K562 (cell line): ENCODE measurements around the gene HAGHL. TPM values are rescaled to one million over a fixed set of nuclear protein-coding genes. Genes with fewer than 3 reads are reported as not detected.

Source experiments
- ATAC-seq: fragments of 200-7000 bp; cut with Tn5 transposase; 3 replicates; pipeline ENCODE4 v1.9.1; 2020; ENCODE audit warnings: moderate library complexity
- BruUV-seq: library from RNA; stranded (reverse); fragments of 400-500 nt; replicated peaks from 2 replicates; lab custom pipeline; 2021; lab: Mats Ljungman, UMichigan
- CTCF ChIA-PET: fragments of 300-600 bp; formaldehyde crosslinking; extraction: SDS; loops from one replicate; lab custom pipeline; 2021; ENCODE audit warnings: low intra/inter-chr PET ratio; lab: Yijun Ruan, JAX
- POLR2A ChIA-PET: fragments of 300-600, 350-650 bp; sonication (Branson Sonifier 250); formaldehyde crosslinking; extraction: SDS; loops from one replicate; lab custom pipeline; 2021; ENCODE audit warnings: antibody characterized with exemption, inconsistent platforms; lab: Yijun Ruan, JAX
- DNase-seq, 4 experiments: peaks; one replicate each; pipeline versions ENCODE4 v3.0.0 to v3.0.0-alpha.2; 2011 to 2018; ENCODE audit warnings: low spot score in 3 of 4, mixed read lengths in 3 of 4; ENCODE audit errors: extremely low read depth in 1 of 4
- FAIRE-seq: peaks from 2 replicates; lab custom pipeline; 2011; peaks lifted over from hg19 to GRCh38; lab: Jason Lieb, UNC
- H2AFZ ChIP-seq: 2 replicates; pipeline ENCODE4 v1.6.0; 2011; ENCODE audit warnings: low read depth, low read length, control low read depth, inconsistent platforms
- H3K27ac ChIP-seq: fragments of 200-600 bp; 3 replicates; pipeline ENCODE4 v1.8.0; 2011; ENCODE audit warnings: low read depth, mild to moderate bottlenecking, control low read depth, inconsistent platforms, low read length, moderate library complexity, mixed read lengths; ENCODE audit errors: extremely low read depth
- H3K27me3 ChIP-seq, 2 experiments: fragments of 300-600 bp in 1 of 2; 2 replicates in 1 of 2; 3 replicates in 1 of 2; pipeline versions ENCODE4 v1.6.0 to v1.8.0; 2011; ENCODE audit warnings: inconsistent platforms in 2 of 2, low read length in 2 of 2, mild to moderate bottlenecking in 1 of 2, mixed read lengths in 1 of 2, moderate library complexity in 1 of 2; ENCODE audit not compliant: control insufficient read depth in 2 of 2, insufficient read depth in 2 of 2
- H3K36me3 ChIP-seq: fragments of 300-600 bp; 3 replicates; pipeline ENCODE4 v1.8.0; 2011; ENCODE audit warnings: mild to moderate bottlenecking, low read length, inconsistent platforms; ENCODE audit not compliant: control insufficient read depth, insufficient read depth
- H3K4me1 ChIP-seq, 2 experiments: fragments of 200-600 bp in 1 of 2; replicated peaks in 1 of 2; 2 replicates in 1 of 2; 3 replicates in 1 of 2; pipeline versions ENCODE4 v1.5.1 to v1.8.0; 2011; ENCODE audit warnings: inconsistent platforms in 2 of 2, low read length in 2 of 2, mild to moderate bottlenecking in 1 of 2, mixed read lengths in 1 of 2, moderate library complexity in 1 of 2; ENCODE audit not compliant: control insufficient read depth in 2 of 2, insufficient read depth in 2 of 2
- H3K4me2 ChIP-seq: 2 replicates; pipeline ENCODE4 v1.6.1; 2011; ENCODE audit warnings: low read length, control low read depth, inconsistent platforms, mixed read lengths; ENCODE audit not compliant: insufficient read depth
- H3K4me3 ChIP-seq: fragments of 200-600 bp; sonication (generic), shearing (Covaris generic); 2 replicates; pipeline ENCODE4 v1.5.1; 2016; ENCODE audit warnings: control low read depth, inconsistent platforms
- H3K79me2 ChIP-seq: fragments of 200-600 bp; 3 replicates; pipeline ENCODE4 v1.8.0; 2011; ENCODE audit warnings: low read length, inconsistent platforms; ENCODE audit not compliant: control insufficient read depth, insufficient read depth
- H3K9ac ChIP-seq, 2 experiments: 2 replicates each; pipeline versions ENCODE4 v1.6.0 to v1.6.1; 2011; ENCODE audit warnings: low read depth in 2 of 2, low read length in 2 of 2, control low read depth in 1 of 2, inconsistent platforms in 1 of 2, mild to moderate bottlenecking in 1 of 2, mixed read lengths in 1 of 2; ENCODE audit not compliant: insufficient read depth in 1 of 2
- H3K9me1 ChIP-seq: one replicate; pipeline ENCODE4 v1.6.0; 2011; ENCODE audit warnings: inconsistent platforms, mild to moderate bottlenecking, low read length, moderate library complexity; ENCODE audit not compliant: control insufficient read depth, insufficient read depth
- H3K9me3 ChIP-seq: replicated peaks from 2 replicates; pipeline ENCODE4 v1.5.1; 2011; ENCODE audit warnings: low read depth, low read length, inconsistent platforms; ENCODE audit not compliant: control insufficient read depth, insufficient read depth
- H4K20me1 ChIP-seq: replicated peaks from 2 replicates; pipeline ENCODE4 v1.6.1; 2011; ENCODE audit warnings: low read length, inconsistent platforms, mixed read lengths; ENCODE audit not compliant: control insufficient read depth, insufficient read depth
- CXXC5 ChIP-seq: fragments of 250-450 bp; sonication (Bioruptor Pico); IDR thresholded peaks from 2 replicates; pipeline ENCODE4 v1.8.0; 2022; ENCODE audit warnings: inconsistent platforms, mild to moderate bottlenecking, moderate library complexity
- ERF ChIP-seq: fragments of 450-650 bp; formaldehyde crosslinking; IDR thresholded peaks from 2 replicates; pipeline ENCODE4 v1.4.0; 2020; ENCODE audit warnings: mild to moderate bottlenecking, mixed read lengths
- ESRRA ChIP-seq: fragments of 450-650 bp; IDR thresholded peaks from 2 replicates; pipeline ENCODE4 v1.6.1; 2014; ENCODE audit warnings: low read depth, mild to moderate bottlenecking, moderate library complexity, borderline replicate concordance
- KDM2B ChIP-seq: fragments of 250-450 bp; sonication (Bioruptor Pico); IDR thresholded peaks from 2 replicates; pipeline ENCODE4 v1.8.0; 2021; ENCODE audit warnings: mild to moderate bottlenecking, moderate library complexity
- KHSRP ChIP-seq: fragments of 450-650 bp; IDR thresholded peaks from 2 replicates; pipeline ENCODE4 v1.6.1; 2017
- MAX ChIP-seq: sonication (generic); formaldehyde crosslinking; IDR thresholded peaks from 2 replicates; pipeline ENCODE4 v1.9.0; 2022; ENCODE audit warnings: mild to moderate bottlenecking, missing genetic modification reagents
- RBFOX2 ChIP-seq: fragments of 200-400 bp; formaldehyde crosslinking; IDR thresholded peaks from 2 replicates; pipeline ENCODE4 v1.6.1; 2017; ENCODE audit warnings: low read depth, mild to moderate bottlenecking, low read length, moderate library complexity
- RFX7 ChIP-seq: fragments of 250-450 bp; sonication (Bioruptor Pico); IDR thresholded peaks from 2 replicates; pipeline ENCODE4 v1.5.1; 2021; ENCODE audit warnings: mild to moderate bottlenecking
- U2AF1 ChIP-seq: fragments of 200-400 bp; formaldehyde crosslinking; optimal IDR thresholded peaks from 2 replicates; pipeline ENCODE3; 2017; ENCODE audit warnings: mild to moderate bottlenecking, low read depth, low read length, moderate library complexity
- UBTF ChIP-seq, 2 experiments: IDR thresholded peaks; 2 replicates each; pipeline ENCODE4 v1.6.1; 2012; ENCODE audit warnings: improper control_type of control experiment in 2 of 2, low read depth in 2 of 2, low read length in 2 of 2, borderline replicate concordance in 1 of 2
- ZBTB11 ChIP-seq, 3 experiments: fragments of 200-800 bp in 1 of 3; fragments of 250-450 bp in 1 of 3; fragments of 450-650 bp in 1 of 3; sonication (Bioruptor Pico) in 1 of 3; sonication (Bioruptor generic) in 1 of 3; formaldehyde crosslinking in 1 of 3; IDR thresholded peaks; 2 replicates each; pipeline versions ENCODE4 v1.6.1 to v1.8.0; 2016 to 2022; ENCODE audit warnings: mild to moderate bottlenecking in 2 of 3, missing genetic modification characterization in 2 of 3, missing compliant biosample characterization in 1 of 3, moderate library complexity in 1 of 3
- WGBS: fragments of 100-300 bp; shearing (Covaris generic); methylation state at CpG from one replicate; pipeline ENCODE4 v1.1.6; 2016; ENCODE audit warnings: low coverage, mixed read lengths; ENCODE audit not compliant: insufficient coverage; ENCODE audit errors: missing lambda C conversion rate; 5-methylcytosine and 5-hydroxymethylcytosine counted together
- in situ Hi-C: fragments of 300-500 bp; cut with MboI; formaldehyde crosslinking; loops from 4 replicates; pipeline ENCODE4 v1.15.0; 2018; ENCODE audit warnings: inconsistent platforms, mixed read lengths
- intact Hi-C: fragments of 100-400 bp; cut with micrococcal nuclease; formaldehyde crosslinking; loops from 2 replicates; pipeline ENCODE4 v1.14.2; 2022
- polyA plus RNA-seq, 8 experiments: library from polyadenylated mRNA; depleted of rRNA in 4 of 8; stranded (reverse) in 5 of 8; unstranded in 3 of 8; fragments of >200 nt; fragmentation: Nextera tagmentation in 2 of 8; fragmentation: Illumina TruSeq in 1 of 8; extraction: Ambion mirVana in 2 of 8; extraction: Trizol in 1 of 8; gene quantifications; 2 replicates each; pipeline versions ENCODE4 v1.2.1 to v1.2.3, GENCODE V29; 2011 to 2014; ENCODE audit warnings: inconsistent platforms in 1 of 8, missing spikeins in 1 of 8
- total RNA-seq, 7 experiments: library from RNA; depleted of rRNA in 6 of 7; stranded (reverse); fragments of >200 nt in 6 of 7; fragmentation: Illumina TruSeq in 2 of 7; extraction: Trizol in 2 of 7; gene quantifications; 2 replicates each; pipeline versions ENCODE4 v1.2.1 to v1.2.3, GENCODE V29; 2011 to 2021; ENCODE audit warnings: low replicate concordance in 1 of 7

The HAGHL gene
- total and polyA plus RNA-seq, 9 of the 15 experiments (the other 6 are each of a cell fraction or from before 2014, with no cell fraction given) = 0.31 to 83.4 (median 20.7) TPM

GRCh38 chr16:727291-727977, 528 bp downstream of the HAGHL start:
- Histone ChIP-seq H4K20me1 (no peaks in the 10 kb centered on the region; the same call in 1 of the 2 replicates), H2AFZ (peak overlapping the region; percentile 33; the same call in 1 of the 2 replicates), H3K4me3 (peak overlapping the region; percentile 80), H3K4me1 (peaks cover 13 to 96% of the 10 kb centered on the region in 2 experiments), H3K79me2 (peaks cover 35% of the 10 kb centered on the region), H3K9ac (peak overlapping the region; percentile 90 to 100), H3K9me1 (no peaks in the 10 kb centered on the region), H3K4me2 (peak overlapping the region; percentile 97), H3K27ac (peak overlapping the region; percentile 98), H3K27me3 (no peaks in the 10 kb centered on the region), H3K36me3 (peaks cover 43% of the 10 kb centered on the region; the same call in 1 of the 3 replicates), H3K9me3 (no peaks in the 10 kb centered on the region)
- ChIA-PET CTCF (no interaction called here), POLR2A (interaction anchor here (0.5 to 1.7 kb wide), 4 partner anchors 9 to 569 kb away, joined by 3 to 11 read pairs (median 3); partner anchors contain the start of gene CIAO3)
- peak; percentile 35 to 65 (median 44) for DNase-seq
- intact Hi-C loops = no loop called here
- in situ Hi-C loops = no loop called here
- BruUV-seq = TSS peak; percentile 62
- ATAC-seq = peak; percentile 44
- no peak for FAIRE-seq
- WGBS = under 1% methylated on average over 49 of the region's 61 CpGs
- TF ChIP-seq KHSRP = no peak
- peak; percentile 64 for TF ChIP-seq RBFOX2
- TF ChIP-seq ZBTB11 (CRISPR knock-in tag; IDR thresholded peaks at IDR 0.05) = peak in 1 of 3 experiments; percentile 4; a peak in 1 of 6 replicates
- no peak for TF ChIP-seq RFX7
- peak; percentile 50; the same call in 1 of the 2 replicates for TF ChIP-seq KDM2B (CRISPR knock-in tag)
- TF ChIP-seq ESRRA = peak; percentile 94
- peak; percentile 5 for TF ChIP-seq CXXC5 (CRISPR knock-in tag)
- TF ChIP-seq U2AF1 = peak; percentile 14
- 0 out of 2 replicates have a peak, but pooled peaks have one; percentile 35 for TF ChIP-seq ERF (CRISPR knock-in tag)
- TF ChIP-seq MAX (CRISPR knock-in tag) = peak; percentile 77
- 0 out of 4 replicates have a peak, but pooled peaks have one; percentile 11 to 16 for TF ChIP-seq UBTF (IDR thresholded peaks at IDR 0.05; ENCODE audit: borderline replicate concordance in 1 of 2, low read depth in 2 of 2, low read length in 2 of 2)
